ENCODE measurements around the gene QRICH1.

GRCh38 chr3:49023775-49024174 lies 70.1 kb downstream of the QRICH1 start:
- TF ChIP-seq SALL1 (CRISPR knock-in tag; IDR thresholded peaks at IDR 0.05), result no peak
- no peak for TF ChIP-seq HBP1 (CRISPR knock-in tag; IDR thresholded peaks at IDR 0.05; ENCODE audit: low read depth)
- TF ChIP-seq NCOR1 (IDR thresholded peaks at IDR 0.05; ENCODE audit: borderline replicate concordance, low read length), result no peak
- TF ChIP-seq DNMT1 (CRISPR knock-in tag; IDR thresholded peaks at IDR 0.05), result no peak
- no peak for TF ChIP-seq SMARCC2 (IDR thresholded peaks at IDR 0.05)
- no peak for TF ChIP-seq TAF1 (CRISPR knock-in tag; IDR thresholded peaks at IDR 0.05)
- no peak for TF ChIP-seq HMGXB3 (CRISPR knock-in tag; IDR thresholded peaks at IDR 0.05; ENCODE audit: borderline replicate concordance)
- TF ChIP-seq CTCF (CRISPR knock-in tag; IDR thresholded peaks at IDR 0.05), result no peak
- no peak for TF ChIP-seq ZBTB49 (CRISPR knock-in tag; IDR thresholded peaks at IDR 0.05; ENCODE audit: borderline replicate concordance)
- no peak for TF ChIP-seq FOXA3 (CRISPR knock-in tag; IDR thresholded peaks at IDR 0.05)
- no peak for TF ChIP-seq IRF9 (CRISPR knock-in tag; IDR thresholded peaks at IDR 0.05; ENCODE audit: borderline replicate concordance)
- no peak for TF ChIP-seq NFYC (CRISPR knock-in tag; IDR thresholded peaks at IDR 0.05)

All from HepG2 (cell line).